ENCODE data around the gene HAUS7.

Gene HAUS7

DNA sequence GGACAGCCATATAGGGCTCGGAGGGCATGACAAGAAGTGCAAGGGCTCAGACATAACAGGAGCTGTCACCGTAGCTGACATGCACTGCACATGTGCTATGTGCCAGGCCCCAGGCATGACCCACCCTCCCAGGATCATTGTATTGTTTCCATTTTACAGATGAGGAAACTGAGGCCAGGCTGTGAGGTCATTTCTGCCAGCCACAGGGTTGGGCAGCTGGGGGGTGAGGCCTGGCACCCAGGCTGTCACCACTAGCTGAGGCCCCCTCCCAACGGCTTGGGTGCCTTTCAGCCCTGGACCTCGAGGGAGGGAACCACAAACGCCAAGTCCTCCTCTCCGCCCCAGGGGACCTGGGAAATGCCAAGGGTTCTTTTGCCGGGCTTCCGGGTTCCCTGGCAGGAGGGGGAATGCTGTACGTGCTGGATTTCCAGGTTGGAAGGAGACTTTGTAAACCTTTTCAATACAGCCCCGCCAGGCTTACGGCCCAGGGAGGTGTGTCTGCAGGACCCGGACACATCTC lies 37.2 kb downstream of the HAUS7 start:
- no peak for DNase-seq

DNA sequence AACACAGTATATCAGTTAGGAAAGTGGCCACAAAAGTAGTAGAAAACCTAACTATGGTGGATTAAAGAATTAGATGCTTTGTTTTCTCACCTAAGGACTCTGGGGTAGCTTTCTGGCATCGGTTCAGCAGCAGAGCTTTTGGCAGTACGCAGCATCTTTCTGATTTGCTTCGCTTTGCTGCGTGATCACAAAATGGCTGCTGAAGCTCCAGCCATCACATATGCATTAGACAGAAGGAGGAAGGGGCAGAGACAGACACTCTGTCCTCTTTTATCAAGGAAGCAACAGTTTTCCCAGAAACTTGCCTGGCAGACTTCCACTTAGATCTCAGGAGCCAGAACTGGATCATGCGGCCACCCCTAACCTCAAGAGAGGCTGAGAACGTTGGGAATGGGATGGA lies 39.6 kb downstream of the HAUS7 start:
- DNase-seq = no peak

DNA sequence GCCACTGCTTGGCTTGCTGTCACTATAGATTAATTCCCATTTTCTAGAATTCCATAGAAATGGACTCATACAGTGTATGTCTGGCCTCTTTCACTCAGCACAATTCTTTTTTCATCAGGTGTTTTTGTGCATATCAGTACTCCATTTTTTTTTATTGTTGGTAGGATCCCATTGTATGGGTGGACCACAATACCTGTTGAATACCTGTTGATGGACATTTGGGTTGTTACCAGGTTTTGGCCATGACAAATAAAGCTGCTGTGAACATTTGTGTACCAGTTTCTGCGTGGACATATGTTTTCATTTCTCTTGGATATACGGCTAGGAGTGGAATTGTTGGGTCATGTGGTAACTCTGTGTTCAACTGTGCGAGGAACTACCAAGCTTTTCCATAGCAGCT lies 44.2 kb downstream of the HAUS7 start:
- no peak for DNase-seq

DNA sequence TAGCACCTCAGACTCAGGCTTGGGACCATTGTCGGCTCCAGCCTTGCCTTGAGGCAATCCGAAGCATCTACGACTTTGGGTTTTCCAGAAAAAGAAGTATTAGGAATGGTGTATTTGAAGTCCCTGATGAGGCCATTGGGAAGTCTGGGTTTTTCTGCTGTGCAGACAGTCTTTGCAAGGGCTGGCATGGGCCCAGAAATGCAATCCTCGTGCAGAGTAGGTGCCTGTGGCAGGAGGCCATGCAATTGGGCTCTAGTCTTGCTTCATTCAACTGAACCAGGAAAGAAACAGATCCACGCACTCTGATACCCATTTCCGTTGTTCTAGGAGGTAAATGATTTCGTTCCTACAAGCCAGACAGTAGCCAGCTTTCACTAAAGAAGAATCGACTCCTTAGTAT lies 46.7 kb downstream of the HAUS7 start:
- DNase-seq = no peak

DNA sequence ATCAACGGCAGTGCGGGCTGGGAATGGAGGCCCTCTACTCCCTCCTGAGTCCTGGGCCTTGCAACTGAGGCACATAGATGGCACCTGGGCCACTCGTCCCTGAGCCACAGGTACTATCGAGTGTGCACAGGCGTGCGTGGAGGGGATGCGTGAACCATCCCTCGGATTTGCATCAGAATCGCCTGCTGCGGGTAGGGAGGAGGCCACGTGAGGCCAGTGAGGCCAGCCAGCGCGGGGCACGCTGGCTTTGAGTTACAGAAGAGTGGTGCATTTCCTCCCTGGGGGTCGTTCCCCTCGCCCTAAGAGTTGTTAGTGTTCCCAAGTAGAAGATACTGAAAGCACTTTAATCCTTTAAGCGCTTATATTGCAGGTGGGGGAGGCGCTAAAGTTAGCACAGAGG lies 48.5 kb downstream of the HAUS7 start:
- DNase-seq = no peak

DNA sequence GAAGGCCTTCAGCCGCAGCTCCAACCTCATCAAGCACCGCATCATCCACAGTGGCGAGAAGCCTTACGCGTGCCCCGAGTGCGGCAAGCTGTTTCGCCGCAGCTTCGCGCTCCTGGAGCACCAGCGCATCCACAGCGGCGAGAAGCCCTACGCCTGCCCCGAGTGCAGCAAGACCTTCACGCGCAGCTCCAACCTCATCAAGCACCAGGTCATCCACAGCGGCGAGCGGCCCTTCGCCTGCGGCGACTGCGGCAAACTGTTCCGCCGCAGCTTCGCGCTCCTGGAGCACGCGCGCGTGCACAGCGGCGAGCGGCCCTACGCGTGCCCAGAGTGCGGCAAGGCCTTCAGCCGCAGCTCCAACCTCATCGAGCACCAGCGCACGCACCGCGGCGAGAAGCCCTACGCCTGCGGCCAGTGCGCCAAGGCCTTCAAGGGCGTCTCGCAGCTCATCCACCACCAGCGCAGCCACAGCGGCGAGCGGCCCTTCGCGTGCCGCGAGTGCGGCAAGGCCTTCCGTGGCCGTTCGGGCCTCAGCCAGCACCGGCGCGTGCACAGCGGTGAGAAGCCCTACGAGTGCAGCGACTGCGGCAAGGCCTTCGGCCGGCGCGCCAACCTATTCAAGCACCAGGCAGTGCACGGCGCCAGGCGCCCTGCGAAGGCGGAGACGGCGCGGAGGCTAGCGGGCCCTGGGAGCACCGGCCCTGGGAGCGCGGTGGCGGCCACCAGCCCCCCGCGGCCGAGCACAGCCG lies 49.4 kb downstream of the HAUS7 start:
- no peak for DNase-seq

DNA sequence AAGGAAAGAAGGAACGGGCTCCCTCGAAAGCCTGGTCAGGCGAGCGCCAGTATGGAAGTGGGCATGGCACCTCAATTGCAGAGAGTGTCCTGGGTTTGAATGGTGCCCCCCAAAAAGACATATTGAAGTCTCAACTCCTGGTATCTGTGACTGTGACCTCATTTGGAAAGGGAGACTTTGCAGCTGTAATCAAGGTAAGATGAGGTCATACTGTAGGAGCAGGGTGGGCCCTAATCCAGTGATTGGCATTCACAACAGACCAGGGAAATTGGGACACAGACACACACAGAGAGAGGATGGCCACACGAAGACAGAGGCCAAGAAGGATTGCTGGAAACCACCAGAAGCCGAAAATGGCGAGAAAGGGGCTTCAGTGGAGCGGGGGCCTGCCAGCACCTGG lies 52.7 kb downstream of the HAUS7 start:
- no peak for DNase-seq

DNA sequence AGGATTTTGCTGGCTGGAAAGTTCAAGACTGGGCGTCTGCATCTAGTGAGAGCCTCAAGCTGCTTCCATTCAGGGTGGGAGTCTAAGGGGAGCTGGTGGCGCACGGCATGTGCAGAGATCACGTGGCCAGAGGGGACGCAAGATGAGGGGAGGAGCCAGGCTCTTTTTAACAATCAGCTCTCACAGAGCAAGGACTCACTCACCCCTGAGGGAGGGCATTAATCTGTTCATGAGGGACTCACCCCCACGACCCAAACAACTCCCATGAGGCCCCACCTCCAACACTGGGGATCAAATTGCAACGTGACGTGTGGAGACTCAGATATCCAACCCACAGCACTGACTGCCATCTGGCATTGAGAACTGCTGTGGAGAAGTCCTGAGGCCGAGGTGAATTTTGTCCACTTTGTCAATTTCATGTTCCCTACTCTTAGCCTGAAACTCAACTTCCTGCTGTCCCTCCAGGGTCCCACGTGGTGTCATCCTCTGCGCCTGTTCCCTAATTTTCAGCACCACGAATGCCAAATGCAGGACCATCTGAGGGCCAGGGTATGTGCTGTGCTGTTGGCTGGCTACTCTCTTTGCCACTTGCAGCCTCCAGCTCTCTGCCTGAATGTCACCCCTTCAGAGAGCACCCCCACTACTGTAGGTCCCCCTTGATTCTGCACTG lies 53.5 kb downstream of the HAUS7 start:
- DNase-seq = no peak

DNA sequence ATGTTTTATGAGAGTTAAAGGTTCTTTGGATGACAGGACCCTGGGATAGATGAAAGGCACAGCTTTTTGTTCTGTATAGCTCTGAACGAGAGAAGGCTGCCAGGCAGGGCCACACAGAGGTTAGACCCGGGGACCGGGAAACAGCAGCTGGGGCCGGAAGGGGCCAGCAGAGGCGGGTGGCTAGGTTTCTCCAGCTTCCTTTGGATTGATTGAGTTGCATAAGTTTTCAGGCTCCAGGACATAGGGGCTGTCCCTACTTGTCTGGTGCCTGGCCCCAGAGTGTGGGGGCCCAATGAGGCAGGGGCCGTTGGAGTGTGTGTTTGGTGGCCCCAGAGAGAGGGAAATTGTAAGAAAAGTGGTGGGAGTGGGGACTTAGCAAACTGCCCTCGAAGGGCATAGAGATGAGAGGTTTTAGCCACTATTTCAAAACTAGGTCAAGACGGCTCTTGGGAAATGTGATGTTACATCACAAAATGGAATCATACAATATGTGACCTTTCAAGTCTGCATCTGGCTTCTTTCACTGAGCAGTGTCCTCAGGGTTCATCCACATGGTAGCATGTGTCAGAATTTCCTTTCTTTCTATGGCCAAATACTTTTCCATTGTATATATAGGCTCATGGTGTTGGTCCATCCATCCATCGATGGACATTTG lies 55.4 kb downstream of the HAUS7 start:
- no peak for DNase-seq

DNA sequence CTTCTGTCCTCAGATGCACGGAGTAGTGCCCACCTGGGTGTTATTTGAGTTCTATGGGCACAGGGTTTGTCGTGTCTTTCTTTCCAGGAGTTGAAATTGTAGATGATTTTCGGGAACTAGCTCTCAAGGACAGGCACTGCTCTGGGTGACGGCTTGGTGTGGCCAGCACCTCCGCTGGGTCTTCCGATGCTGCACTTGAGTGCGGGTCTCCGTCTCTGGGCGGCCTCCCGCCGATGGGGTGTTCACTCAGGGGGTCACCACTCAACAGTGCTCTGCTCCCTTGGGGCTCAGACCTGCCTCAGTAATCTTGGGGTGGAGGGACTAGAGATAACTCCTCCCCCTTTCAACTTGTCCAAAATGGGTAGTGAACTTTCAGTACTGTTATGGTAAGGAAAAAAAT lies 56.6 kb downstream of the HAUS7 start:
- DNase-seq = no peak

DNA sequence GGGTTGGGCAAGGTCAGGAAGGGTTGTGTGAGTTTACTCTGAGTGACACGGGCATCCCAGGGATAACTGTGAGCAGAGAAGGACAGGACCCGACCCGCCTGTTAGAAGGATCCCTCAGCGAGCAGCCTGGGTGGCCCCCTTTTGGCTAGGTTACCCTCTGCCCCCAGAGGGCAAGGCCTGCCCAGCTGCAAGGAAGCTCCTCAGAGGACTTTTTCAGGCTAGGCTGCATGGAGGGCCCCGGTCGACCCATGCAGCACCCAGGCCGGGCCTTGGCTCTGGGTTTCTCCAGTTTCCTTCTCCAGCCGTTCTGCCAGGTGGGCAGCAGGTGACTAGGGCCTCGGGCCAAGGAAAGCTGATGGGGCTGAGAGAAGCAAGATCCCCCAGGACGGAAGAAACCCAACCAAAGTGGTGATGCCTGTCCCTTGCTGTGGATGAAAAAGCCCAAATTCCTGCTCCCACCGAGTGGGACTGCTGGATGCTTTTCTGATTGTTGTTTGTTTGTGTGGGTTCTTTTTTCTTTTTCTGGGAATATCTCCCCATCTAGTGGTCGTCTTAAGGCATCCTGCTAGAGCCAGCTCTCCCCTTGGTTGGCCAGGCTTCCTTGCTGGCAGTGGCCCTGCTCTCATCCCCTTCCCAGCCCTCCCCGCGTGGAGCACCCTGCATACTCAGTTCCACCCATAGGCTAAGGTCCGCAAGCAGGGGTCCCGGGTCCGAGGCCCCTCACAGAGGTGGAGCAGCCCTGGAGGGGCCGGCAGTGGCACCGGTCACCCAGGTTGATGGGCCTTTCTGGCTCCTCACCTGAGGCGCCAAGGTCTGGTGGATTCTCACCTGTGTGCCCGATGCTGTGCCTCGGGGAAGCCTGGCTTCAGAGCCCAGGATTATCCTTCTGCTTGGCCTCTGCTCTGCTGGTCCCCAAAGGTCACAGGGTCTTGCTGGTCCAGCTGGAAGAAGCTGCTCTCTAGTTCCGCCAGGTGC lies 57.3 kb downstream of the HAUS7 start:
- no peak for DNase-seq

DNA sequence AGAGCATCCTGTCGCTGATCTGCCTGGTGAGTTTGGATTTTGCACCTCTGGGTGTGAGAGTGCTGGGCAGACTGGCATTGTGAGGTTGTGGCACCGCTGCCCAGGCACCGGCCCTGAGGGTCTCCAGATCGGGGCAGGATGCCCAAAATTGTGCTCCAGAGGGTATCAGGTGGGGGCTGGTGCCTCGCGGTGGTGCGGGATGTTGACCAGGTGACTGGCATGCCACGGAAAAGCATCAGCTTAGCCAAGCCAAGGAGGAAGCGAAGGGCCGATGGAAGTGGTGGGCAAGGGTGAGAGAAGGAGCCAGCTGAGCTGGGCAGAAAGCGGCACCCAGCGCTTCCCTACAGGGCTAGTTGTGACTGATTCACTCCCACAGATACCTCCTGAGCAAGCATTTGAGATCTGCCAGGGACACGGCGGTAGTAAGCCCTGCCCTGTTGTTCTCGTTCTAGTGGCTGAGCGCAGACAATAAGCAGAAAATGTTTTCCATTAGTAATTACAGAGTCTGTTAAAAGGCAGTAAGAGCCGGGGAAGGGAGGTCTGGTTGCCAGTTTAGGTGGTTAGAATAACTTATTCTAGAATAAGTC lies 58.3 kb downstream of the HAUS7 start:
- peak in 1 of 2 experiments; percentile 7 for DNase-seq

DNA sequence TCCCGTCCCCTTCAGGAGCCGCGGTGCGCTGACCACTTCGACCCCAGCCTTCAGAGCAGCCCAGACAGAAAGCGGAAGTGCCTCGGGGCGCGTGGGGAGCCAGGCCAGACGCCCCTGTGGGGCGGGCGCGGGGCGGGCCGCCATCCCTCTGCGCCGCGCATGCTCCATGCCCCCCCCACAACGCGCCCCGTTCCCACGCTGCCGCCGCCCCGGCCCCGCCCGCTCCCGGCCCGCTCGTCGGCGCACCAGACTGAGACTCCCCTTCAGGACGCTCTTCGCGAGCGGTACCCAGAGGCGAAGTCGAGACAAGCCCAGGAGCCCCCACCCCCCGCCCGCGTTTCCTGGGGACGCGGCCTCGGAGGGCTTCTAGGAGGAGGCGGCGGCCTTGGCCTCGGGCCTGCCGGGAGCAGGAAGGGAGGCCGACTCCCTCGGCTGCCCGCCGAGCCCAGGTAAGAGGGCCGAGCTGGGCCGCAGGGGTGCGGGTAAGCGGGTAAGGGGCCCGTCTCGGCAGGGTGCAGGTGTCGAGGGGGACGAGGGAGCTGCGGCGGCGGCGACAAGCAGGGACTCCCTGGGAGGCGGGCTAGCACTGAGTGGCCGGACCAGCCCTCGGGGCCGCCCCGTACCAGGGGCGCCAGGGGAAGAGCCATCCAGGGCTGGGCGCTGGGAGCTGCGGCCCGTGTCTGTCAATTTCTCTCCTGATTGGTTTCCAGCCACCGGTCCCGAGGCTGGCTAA lies 59.0 kb downstream of the HAUS7 start, which contains the start of gene ZFP92:
TSS of gene ZFP92 (plus strand) at position 218 of the 733 bp plus-strand sequence. CDS start 6,851 bp downstream, outside the sequence.
- DNase-seq = no peak

DNA sequence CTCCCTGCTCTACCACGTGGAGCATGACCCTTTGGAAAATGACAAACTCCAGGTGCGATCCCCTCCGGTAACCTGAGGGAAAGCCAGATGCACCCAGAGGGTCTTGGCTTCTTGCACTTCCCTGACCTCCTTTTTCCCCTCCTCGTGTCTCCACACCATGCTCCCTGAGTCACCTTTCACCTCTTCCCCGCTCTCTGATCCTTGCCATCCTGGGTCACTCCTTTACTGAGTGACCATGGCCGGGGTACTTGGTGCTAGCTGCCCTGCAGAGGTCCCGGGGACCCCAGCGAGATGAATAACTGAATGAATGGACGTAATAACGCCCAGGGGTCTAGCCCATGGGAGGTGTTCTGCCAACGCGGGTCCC lies 59.5 kb downstream of the HAUS7 start:
- no peak for DNase-seq

DNA sequence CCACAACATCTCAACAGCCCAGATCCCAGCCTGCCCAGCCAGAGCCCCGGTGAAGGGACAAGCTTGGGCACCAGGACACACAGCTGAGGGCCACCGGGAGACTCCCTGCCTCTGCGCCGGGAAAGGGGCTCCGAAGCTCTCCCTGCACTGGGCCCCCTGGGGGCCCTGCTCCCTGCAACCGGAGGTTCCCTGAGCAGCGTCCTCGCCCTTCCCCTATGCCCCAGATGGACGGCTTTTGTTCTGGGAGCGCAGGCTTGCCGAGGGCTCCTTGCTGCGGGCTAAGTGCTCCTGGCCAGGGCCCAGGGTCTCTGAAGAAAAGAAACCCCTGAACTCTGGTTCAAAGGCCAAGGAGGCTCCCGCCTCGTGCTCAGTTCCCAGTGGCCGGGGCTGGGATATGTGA lies 60.0 kb downstream of the HAUS7 start:
- DNase-seq = no peak

DNA sequence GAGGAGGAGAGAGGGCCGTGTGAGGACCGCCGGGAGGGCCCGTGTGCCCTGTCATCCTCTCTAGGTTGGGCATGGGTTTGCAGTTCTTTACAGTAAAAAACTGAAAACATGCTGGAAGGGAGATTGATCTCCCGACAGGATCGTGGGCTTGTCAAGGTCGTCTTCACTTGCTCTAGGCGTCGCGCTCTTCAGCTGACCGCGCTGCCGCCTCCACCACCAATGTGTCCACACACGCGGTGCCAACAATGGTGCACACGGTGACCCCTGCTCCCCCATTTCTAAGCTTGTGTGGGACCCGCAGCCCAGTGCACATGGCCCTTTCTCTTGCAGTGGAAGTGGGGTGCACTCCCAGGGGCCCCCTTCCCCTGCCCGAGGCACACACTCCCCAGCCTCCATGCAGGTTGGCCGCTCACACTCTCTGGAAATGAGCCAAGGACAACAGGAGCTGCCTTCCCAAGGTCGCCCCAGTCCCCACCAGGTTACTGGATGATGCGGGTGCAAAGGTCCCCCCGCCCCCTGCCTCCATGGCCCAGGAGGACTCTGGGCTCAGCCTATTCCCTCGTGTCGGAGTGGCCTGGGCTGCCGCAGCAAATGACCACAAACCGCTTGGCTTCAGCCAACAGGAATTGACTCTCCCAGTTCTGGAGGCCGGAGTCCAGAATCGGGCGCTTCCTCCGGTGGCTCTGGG lies 60.8 kb downstream of the HAUS7 start:
- DNase-seq = no peak

DNA sequence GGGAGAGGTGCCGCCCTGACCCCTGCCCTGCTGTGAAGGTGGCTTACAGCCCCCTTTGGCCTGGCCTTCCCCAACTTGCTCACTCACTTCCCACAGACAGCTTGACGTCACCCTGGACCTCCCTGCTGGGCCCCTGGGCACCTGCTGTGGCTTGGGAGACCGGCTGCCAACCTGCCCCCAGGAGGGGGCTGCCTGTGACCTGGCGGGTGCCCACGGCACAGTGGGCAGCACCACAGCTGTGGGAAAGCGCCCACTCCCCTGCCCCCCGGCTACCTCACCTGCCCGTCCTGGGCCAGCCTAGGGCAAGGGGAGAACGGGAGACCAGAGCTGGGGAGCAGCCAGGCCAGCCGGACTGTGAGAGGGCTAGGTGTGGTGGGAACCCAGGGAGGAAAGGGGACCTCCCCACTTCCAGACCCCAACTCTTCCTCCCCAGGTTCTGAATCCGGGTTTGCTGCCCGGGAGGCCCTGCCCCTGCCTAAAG lies 61.5 kb downstream of the HAUS7 start:
- DNase-seq = no peak

DNA sequence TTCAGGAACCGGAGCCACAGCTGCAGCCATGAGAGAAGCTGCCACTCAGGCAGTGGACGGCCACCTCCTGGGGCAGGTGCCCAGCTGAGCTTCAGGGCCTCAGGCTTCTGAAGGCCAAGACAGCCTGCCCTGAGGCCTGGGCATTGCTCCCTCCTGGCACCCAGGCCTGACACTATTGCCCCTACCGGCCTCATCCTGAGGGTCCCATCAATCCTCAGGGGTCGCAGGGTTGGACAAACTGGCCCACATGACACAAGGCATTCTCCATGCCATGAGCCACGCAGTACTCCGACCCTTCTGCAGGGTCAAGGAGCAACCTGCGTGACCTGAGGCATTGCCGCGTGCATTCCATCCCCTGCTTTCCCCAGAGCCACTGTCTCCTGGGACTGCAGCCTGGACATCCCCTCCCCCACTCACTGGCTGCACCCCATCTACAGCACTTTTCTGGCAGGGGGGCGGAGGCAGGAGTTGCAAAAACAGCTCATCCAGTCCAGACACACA lies 62.1 kb downstream of the HAUS7 start:
- DNase-seq = no peak

DNA sequence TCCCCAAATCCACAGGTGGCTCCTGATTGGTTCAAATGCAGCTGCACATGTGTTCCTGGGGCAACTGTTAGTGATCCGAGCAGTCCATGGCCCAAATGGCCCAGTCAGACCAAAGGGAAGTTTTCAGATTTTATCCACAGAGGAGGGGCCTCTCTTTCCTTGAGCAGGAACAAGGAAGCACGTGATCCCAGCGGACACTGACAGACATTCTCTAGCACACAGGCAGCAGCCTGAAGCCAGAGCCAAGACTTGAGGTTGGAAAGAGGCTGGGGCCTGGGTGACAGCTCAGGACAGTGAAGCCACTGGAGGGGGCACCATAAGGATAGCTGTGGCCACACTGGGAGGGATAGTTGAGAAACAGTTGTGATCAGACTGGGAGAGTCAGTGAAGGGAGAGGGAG lies 62.6 kb downstream of the HAUS7 start:
- DNase-seq = no peak

DNA sequence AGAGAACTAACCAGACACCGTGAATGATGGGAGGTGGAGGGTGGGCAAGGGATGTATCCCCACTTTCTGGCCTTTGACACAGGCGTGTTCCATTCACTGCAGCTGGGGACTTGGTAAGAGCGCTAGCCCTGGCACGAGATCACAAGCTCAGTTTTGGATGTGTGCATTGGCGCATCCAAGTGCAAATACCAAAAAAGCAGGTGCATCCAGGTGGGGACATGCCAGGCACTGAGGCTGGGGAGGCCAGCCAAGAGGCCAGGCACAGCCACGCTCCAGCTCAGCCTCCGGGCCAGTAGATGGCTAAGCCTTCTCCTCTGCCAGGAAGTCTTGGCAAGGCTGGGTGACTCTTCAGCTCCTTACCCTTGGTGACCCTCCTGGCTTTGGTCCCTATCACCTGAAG lies 63.5 kb downstream of the HAUS7 start:
- no peak for DNase-seq

DNA sequence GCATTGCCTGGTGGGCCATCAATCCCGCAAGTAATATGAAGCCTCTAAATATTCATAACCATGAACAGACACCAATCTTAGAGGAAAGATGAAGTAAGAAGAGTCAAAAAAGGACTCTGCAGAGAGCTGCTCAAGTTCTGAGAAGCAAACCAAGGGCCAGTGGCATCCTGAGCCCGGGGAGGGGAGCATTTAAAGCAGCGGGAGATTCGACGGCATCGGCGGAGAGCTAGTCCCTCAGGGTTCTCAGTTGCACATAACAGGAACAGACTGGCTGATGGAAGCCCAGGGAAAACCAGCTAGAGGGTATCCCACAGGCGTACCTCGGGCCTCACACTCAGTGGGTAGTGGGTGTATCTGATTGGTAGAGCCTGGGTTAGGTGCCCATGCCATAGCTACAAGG lies 64.4 kb downstream of the HAUS7 start:
- no peak for DNase-seq
